Cardiac septum (tissue), 1 donor: ENCODE measurements around the gene CORO2A. TPM values are rescaled to one million over a fixed set of nuclear protein-coding genes. Genes with fewer than 3 reads are reported as not detected.

Source experiments
- DNase-seq: peaks from one replicate; pipeline ENCODE4 v3.0.0-alpha.2; 2020; ENCODE audit warnings: low spot score
- intact Hi-C: fragments of 100-400 bp; cut with DNase I; formaldehyde crosslinking; loops from one replicate; pipeline ENCODE4 v1.14.0; 2022
- total RNA-seq: library from RNA; stranded (reverse); fragmentation: NEBNext Ultra II Directional; extraction: Animal tissue kit (Norgen Biotek cat#: 25700); gene quantifications from one replicate; pipeline ENCODE4 v1.2.1, GENCODE V29; 2021
- donor health status: DM: no; HTN: no; CAD: no.

The CORO2A gene
- total RNA-seq, 1 donor from 2014 or later = 0.19 TPM

DNA sequence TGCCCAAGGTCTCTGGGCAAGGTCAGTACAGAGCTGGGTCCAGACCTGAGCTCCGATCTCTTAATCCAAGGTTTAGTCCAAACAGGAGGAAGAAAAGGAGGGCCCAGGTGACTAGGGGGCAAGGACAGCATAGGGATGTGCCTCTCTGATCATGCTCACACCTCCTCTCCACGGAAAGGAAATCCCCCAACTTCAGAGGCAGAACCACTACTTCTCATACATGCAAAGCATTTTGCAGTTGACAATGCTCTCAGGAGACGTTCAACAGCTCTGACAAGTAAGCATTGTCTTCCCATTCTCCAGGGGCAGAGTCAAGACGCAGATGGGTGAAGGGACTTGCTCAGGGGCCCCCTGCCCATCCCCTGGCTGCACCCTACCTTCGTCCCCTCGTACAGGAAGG is 8.7 kb upstream of the CORO2A start:
- no peak for DNase-seq
- intact Hi-C loops = no loop called here

DNA sequence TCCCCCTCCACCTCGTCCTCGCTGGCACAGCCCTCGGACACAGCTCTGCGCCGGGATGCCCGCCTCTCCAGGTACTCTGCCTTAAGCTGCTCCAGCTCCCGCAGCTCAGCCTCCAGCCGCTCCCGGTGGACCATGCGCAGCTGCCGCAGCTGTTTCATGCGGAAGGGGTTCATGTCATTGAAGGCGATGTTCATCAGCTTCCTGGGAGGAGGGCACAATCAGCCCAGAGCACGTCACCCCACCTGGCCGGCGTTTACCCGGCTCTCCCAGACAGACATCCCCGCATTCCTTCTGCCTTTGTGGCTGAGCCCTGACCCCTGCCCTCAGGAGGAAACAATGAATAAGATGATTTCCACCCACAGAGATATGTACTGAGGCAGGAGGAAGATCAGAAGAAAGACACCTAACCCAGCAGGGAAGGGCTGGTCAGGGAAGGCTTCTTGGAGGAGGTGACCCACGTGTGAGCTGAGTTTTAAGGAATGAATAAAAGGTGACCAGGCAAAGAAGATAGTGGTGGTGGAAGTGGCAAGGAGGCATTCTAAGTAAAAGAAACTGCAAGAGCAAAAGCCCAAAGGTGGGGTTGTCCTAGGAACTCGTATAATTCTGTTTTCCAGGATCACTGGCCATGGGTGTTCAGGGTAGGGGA is 7.1 kb upstream of the CORO2A start:
- intact Hi-C loops = no loop called here
- no peak for DNase-seq

DNA sequence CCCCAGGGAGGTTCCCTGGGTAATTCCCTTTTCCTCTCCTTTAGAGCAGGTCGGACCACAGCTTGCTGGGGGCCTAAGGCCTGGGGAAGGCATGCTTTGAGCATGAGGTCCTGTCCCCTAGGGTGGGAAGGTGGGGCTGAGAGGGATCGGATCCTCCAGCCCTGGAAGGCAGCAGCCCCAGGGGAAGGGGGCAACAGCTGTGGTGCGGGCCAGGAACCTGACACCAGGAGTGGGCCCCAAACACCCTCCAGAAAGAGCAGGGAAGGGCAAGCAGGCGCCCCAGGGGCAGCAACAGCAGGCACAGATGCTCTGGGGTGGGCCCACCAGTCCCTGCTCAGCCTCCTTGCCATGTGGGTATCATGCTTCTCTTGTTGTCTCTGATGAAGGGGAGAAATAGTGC is 3.2 kb upstream of the CORO2A start:
- DNase-seq = no peak
- intact Hi-C loops = no loop called here

DNA sequence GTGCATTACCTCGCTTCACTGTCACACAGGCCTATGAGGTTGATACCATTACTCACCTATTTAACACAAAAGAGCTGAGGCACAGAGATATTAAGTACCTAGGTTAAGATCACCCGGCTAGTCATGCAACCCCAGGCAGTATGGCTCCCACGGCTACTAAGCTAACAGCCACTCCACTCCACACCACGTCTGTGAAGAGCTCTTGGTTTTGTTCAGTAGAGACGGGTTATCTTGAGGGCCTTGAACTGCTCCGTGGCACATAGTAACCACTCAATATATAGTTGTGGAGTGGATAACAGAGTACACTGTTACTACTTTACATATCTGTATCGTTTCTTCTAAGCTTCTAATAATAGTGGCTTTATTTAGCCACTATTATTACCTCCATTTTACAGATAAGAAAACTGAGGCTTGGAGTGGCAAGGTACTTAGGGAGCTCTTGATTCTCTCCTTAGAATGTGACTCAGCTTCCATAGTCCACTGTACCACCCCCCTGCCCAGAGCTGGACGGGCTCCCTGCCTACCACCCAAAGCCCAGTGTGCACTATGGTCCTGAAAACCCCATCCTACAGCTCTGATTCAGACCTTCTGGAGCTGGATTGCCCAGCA is 1.0 kb upstream of the CORO2A start:
- intact Hi-C loops = loop anchor here (5.0 kb wide), 1 partner anchor 271 kb away; the partner anchor contains the start of gene TRMO
- no peak for DNase-seq

DNA sequence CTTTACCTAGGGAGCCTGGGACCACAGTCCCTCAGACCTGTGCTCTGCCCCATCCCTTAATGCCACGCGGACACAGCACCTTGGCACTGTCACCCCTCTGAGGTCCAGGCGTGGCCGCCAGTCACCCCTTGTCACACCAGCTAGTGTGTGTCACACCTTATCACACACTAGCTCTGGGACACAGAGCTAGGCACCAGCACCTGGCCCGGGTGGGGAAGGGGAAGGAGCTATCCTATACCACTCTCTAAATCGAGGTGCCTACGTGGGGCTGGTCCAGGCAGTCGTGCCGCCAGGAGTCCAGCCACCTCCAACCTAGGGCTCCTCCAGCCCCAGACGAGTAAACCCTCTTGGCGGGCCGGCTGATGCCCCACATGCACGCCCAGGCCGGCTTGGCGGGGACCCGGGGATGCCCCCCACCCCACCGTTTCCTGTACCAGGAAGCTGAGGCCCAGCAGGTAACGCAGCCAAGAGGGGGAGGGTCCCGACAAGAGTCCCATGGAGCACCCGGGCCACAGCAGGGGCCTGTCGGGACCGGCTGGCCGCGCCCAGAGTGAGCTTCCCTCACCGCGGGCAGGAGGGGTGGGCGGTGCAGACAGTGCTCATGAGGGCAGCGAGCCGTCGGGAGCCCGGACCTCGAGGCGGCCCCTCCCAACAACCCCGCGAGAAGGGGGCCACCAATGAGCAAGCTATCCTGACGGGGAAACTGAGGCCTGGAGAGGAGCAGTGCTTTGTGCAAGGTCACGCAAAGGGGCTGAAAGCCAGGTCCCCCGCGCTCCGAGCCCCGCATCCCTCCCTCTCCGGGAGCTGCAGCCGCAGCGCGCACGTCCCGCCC is 550 bp downstream of the CORO2A start:
- peak; percentile 81 for DNase-seq
- intact Hi-C loops = loop anchor here (5.0 kb wide), 1 partner anchor 270 kb away; the partner anchor contains the start of gene TRMO

DNA sequence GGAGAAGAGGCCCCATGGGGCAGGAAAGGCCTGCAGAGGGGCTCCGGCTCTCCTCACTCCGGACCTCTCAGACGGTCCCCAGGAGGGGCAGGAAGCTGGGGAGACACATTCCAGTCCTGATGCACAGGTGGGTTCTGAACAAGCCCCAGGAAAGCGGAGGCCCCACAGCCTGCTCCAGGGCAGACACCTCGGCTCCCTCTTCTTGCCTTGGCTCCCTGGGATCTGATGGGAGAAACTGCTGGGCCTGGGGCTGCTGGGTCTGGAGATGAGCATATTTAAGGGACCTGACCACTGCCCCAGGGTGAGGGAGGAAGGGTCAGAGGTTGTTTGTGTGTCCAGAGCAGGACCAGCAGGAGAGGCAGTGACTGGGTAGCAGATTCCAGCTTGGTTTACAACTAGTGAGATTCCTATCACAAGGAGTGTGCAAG is 1.2 kb downstream of the CORO2A start:
- intact Hi-C loops = loop anchor here (5.0 kb wide), 1 partner anchor 269 kb away; the partner anchor contains the start of gene TRMO
- DNase-seq = no peak

DNA sequence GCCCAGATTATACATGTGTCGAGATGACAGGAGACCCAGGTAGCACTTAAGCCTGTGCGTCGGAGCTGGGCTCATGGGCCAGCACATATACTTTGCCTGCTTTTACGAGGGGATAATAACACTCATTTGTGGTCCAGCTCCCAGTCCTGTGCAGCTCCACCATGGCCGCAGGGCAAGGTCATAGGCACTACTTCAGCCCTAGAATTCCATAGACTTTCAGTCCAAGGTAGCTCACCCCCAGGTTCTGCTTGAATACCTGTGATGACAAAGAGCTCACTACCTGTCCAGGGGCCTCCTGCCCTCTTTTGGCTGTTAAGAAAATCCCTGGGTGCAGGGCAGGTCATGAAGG is 1.7 kb downstream of the CORO2A start:
- intact Hi-C loops = loop anchor here (5.0 kb wide), 1 partner anchor 268 kb away; the partner anchor contains the start of gene TRMO
- DNase-seq = no peak

DNA sequence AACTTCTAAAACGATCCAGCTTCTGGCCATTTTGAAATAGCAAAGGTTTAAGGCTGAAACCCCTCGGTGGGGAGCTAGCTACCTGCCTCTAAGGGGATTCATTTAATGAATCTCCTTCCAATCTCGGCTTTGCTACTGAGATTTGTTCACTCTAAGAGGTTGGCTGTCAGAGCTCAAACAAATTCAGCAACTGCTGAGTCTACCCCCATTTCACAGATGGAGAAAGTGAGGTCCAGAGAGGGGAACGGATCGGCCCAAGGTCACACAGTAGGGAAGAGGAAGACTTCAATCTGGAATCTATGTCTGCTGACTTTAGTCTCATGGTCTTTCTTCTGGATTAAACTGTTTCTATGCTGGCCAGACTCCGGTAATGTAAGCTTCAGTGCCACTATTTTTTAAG is 3.0 kb downstream of the CORO2A start:
- no peak for DNase-seq
- intact Hi-C loops = no loop called here

DNA sequence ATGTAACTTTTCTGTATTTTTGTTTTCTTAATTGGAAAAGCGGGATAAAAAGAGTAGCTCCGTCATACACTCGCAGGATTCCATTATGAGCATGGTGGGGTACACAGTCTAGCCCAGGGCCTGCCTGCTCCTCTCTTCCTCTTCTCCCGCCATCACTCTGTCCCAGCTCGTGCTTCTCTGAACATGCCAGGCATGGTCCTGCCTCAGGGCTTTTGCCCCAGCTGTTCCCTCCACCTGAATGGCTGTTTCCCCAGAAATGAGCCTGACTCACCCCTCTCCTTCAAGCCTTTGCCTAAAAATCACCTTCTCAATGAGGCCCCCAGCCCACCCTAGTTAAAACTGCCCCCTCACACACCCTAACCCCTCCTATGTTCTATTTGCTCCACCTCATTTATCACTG is 4.5 kb downstream of the CORO2A start:
- DNase-seq = no peak
- intact Hi-C loops = no loop called here

DNA sequence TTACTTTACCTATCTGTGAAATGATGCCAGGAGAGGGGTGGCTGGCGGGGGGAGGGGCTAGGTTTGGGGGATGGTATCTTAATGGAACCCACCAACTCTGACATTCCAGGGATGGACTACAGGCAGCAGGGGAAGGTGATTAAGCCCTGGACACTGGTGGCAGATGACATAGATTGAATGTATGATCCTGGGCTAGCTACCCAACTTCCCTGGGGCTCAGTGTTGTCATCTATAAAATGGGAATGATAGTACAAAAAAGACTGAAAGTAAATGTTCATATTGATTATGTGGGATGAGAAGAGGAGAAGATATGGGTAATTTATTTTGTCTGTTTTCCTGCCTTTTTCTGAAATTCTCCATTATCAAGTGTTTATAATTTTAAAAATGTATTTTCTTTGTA is 6.2 kb downstream of the CORO2A start:
- DNase-seq = no peak
- intact Hi-C loops = no loop called here

DNA sequence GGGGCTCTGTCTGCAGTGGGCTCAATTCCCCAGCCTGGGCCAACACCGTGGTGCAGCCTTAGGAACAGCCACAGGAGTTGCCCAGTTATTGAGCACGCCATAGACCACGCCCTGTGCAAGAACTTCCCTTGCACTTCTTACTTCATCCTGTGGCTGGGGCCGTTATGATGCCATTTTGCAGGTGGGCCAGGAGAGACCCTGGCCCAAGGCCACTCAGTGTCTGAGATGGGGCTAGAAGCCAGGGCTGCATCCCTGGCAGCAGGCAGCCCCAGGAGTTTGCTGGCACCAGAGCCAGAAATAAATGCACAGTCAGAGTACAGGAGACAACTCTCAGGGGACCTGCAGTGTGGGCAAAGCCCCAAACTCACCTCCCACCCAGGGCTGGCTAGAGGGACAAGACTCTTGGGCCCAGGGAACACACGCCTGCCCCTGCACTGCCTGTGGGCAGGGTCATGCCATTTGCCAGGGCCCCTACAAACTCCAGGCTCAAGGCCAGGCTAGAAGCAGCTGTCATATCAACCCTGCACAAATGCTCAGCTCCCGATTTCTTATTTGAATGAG is 6.7 kb downstream of the CORO2A start:
- intact Hi-C loops = no loop called here
- no peak for DNase-seq

DNA sequence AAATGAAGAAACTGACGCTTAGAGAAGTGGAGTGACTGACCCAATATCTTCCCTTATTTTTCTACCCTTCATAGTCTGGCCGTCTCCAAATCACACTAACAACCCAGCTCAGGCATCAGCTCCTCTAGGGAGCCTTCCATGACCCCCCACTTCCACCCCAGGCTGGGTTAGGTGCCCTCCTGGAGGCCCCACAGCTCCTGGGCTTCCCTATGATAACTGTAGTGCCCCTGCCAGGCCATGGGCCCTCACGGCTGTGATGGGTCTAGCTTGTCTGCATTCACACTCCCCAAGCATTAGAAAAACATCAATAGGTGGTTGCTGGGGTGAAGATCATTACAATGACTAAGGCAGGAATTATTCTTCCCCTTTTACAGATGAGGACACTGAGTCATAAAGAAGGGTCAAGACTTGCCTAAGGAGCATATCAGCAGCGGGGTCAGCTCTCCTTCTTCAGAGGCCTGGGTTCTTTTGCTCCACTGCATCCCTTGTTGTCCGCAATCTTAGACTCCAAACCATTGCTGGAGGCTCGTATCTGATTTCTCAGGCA is 7.3 kb downstream of the CORO2A start:
- intact Hi-C loops = no loop called here
- DNase-seq = no peak

DNA sequence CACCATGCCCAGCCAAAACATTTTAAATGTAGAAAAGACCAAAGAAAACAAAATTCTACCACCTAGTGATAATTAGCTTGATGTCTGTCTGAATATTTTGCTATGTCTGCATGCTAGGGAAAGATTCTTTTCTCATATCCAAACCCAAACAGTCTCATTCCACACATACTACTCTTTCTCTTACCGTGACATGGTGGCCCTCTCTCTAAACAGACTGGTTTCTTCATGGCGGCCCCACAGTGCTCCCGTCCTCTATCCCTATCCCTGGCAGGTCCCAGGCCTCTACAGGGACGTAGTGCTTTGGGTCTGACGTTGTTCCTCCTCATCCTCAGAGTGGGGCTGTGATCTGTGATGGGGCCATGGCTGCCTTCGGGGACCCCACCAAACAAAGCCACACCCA is 8.1 kb downstream of the CORO2A start:
- intact Hi-C loops = no loop called here
- no peak for DNase-seq

DNA sequence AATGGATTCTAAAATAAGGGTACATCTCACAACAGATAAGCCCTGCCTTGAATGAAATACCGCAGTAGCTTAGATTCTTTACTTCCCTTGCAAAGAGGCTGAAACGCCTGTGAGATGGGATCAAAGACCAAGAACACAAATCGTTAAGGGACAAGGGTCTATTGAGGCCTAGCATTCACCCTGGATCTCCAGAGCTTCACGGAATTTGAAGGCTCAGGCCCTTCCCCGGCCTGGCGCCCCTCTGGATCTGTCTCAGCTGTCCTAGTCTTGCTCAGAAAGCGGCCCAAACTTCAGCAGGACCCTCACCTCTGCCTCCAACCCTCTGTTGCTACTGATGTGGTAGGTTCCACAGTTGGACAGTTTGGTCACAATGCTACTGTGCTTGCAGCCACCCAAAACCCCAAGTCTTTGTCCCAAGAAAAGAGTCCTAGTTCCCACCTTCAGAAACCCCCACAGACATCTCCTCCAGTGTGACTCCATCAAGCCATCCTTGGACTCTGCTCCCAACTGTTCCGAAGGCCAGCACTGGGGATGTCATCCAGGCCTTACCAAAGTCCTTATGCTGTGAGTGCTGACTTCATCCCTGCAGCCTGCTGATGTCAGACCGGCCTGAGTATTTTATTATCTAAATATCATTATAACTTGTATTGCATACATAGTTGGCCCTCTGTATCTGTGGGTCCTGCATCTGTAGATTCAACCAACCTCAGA is 9.4 kb downstream of the CORO2A start:
- DNase-seq = no peak
- intact Hi-C loops = no loop called here

DNA sequence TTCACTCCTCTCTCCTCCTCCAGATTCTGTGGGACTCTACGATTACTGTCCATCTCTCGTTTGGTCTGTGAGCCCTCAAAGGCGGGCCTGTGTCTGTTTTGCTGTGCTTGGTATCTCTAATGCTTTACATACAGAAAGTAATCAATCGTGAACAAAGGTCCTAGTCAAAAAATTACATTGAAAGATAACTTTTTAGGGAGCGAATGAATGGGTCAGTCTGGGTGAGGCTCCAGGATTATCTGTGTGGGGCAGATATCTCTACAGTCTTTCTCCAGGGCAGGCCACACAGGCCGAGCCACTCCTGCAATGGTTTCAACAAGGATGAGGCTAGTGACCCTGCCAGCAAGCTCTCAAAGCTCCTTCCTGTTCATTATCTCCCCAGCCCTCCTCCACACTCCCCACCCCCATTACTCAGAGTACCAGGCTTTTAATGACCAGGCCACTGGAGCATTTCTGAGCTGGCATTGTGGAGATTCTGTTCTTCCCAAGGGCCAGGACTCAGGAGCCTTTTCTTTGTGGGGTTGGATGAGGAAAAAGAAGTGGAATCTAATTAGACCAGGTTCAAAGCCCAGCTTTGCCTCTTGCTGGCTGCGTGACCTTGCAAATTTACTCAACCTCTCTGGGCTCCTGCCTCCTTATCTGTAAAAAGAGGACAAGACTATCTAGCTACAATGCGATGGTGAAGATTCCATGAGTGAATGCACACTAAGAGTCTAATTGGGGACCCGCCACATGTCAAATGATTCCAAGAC is 10.2 kb downstream of the CORO2A start:
- intact Hi-C loops = no loop called here
- DNase-seq = no peak

DNA sequence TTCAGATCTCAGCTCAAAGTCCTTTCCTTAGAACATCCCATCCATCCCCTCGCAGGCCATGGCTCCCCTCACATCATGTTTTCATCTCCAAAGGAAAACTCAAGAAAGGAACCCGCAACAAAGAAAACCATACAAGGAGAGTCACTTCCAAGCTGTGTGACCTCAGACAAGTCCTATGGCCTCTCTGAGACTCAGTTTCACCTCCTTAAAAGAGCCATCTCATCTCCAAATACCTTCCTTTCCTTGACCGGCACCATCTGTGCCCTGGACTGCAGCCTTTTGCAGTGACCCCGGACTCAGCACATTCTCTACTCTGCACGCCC is 10.7 kb downstream of the CORO2A start:
- DNase-seq = no peak
- intact Hi-C loops = no loop called here

DNA sequence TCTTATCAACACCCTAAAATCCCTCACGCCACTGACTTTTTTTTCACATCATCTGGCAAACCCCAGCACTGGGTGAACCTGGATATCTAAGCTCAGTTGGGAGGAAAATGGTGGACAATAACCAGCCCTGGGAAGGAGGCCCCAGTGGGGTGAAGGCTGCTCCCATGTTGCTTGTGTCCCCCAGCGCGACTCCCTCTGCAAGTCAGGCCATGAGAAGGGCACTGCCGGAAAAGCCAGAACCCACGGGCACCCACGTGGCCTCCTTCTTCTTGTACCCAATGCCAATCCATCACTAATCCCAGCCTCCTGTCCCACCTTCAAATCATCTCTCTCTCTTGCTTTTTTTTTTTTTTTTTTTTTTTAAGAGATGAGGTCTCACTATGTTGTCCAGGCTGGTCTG is 11.4 kb downstream of the CORO2A start:
- intact Hi-C loops = no loop called here

DNA sequence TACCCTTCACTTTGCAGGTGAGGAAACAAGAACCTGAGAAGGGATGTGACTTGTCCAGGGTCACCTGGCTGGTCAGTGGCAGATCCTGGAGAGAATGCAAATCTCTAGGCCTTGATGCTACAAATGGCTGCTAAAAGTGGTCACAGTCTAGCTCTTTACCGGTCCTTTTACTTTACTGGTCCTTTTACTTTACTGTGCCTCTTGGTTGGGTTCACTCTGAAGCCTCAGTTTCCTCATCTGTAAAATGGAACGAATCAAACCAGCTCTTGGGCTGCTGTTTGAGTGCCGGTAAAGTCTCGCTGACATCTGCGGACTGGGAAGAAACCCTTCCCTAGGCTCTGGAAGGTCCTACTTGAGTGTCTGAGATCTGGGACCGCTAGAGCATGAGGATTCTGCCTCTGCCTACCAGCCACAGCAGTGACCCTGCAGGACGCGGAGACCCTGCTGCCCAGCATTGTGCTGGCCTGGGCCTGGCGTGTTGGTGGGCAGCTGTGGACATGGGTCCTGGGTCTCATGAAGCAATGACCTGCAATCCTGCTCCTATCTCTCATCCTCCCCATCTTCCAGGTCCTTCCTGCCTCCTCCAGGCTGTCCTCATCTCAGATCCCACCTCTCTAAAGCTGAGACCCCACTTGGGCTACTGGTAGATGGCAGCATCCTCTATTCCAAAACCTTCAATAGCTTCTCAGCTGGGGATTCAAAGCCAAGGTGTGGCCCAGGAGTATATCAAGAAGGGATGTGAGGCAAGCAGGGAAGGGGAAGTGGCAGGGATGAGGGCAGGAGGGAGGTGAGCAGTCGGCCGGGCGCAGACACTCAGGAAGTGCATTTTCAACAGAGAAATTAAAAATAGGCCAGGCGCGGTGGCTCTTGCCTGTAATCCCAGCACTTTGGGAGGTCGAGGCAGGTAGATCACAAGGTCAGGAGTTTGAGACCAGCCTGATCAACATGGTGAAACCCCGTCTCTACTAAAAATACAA is 13.3 kb downstream of the CORO2A start:
- no peak for DNase-seq
- intact Hi-C loops = no loop called here

More for the DNA sequence above, 11.4 kb downstream of the CORO2A start:
- DNase-seq = no peak
